ENCODE measurements around the gene IER2.
"Not testable (repeated sequence)": the region's sequence is repeated elsewhere in the genome, so short reads cannot be mapped to it uniquely, and the experiment has no call there.

- TF ChIP-seq, protein P1, sequence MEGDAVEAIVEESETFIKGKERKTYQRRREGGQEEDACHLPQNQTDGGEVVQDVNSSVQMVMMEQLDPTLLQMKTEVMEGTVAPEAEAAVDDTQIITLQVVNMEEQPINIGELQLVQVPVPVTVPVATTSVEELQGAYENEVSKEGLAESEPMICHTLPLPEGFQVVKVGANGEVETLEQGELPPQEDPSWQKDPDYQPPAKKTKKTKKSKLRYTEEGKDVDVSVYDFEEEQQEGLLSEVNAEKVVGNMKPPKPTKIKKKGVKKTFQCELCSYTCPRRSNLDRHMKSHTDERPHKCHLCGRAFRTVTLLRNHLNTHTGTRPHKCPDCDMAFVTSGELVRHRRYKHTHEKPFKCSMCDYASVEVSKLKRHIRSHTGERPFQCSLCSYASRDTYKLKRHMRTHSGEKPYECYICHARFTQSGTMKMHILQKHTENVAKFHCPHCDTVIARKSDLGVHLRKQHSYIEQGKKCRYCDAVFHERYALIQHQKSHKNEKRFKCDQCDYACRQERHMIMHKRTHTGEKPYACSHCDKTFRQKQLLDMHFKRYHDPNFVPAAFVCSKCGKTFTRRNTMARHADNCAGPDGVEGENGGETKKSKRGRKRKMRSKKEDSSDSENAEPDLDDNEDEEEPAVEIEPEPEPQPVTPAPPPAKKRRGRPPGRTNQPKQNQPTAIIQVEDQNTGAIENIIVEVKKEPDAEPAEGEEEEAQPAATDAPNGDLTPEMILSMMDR (IDR thresholded peaks at IDR 0.05) = not testable (repeated sequence)
- not testable (repeated sequence) for TF ChIP-seq POLR2A (IDR thresholded peaks at IDR 0.05)
Observed at GRCh38 chr19:13186688-13187087, 36.5 kb downstream of the IER2 start.

All from testis (tissue), 2 donors.